Motor neuron (in vitro differentiated cells): ENCODE measurements around the gene ERC1. TPM values are rescaled to one million over a fixed set of nuclear protein-coding genes. Genes with fewer than 3 reads are reported as not detected.

Experiments used
- ATAC-seq, 8 experiments: fragments of 200-7000 bp; cut with Tn5 transposase; replicated peaks in 6 of 8; 2 replicates each; pipeline ENCODE4 v1.8.0; 2021; ENCODE audit warnings: mild to moderate bottlenecking in 8 of 8, moderate library complexity in 8 of 8
- H3K27ac ChIP-seq, 2 donors: fragments of 250-450 bp; sonication (Bioruptor Pico); 2 replicates each; pipeline ENCODE4 v1.9.0; 2021; ENCODE audit warnings: antibody characterized with exemption in 2 of 2, mild to moderate bottlenecking in 2 of 2, moderate library complexity in 1 of 2
- H3K4me1 ChIP-seq, 2 donors: fragments of 250-450 bp; sonication (Bioruptor Pico); replicated peaks in 1 of 2; 2 replicates each; pipeline ENCODE4 v1.6.1; 2021; ENCODE audit warnings: antibody characterized with exemption in 2 of 2, mild to moderate bottlenecking in 2 of 2, moderate library complexity in 1 of 2
- H3K4me3 ChIP-seq, 5 donors: fragments of 250-450 bp; sonication (Bioruptor Pico); 2 replicates each; pipeline ENCODE4 v1.9.0; 2021; ENCODE audit warnings: antibody characterized with exemption in 5 of 5, mild to moderate bottlenecking in 5 of 5, moderate library complexity in 4 of 5
- WGBS, 10 experiments: fragments of 450-650 bp; shearing (Covaris generic); methylation state at CpG; one replicate each; pipeline ENCODE4 v1.0.0; 2022; 5-methylcytosine and 5-hydroxymethylcytosine counted together
- in situ Hi-C, 9 experiments: fragments of 400-800 bp; cut with MboI; loops; one replicate each; pipeline ENCODE4 v1.15.0; 2021; ENCODE audit warnings: low sequenced_read_pairs in 9 of 9, low pct_unique_long_range_greater_than_20kb in 2 of 9; ENCODE audit not compliant: unreplicated experiment in 9 of 9
- total RNA-seq, 8 experiments: library from RNA; unstranded; fragments of 300-600 nt; gene quantifications; 2 replicates each; pipeline versions ENCODE4 v1.2.3 to v1.2.4, GENCODE V29; 2022

ERC1 gene
- total RNA-seq, 8 experiments from 2014 or later: 15.1 to 53.8 (median 34.6) TPM

- peak in 1 of 8 experiments; percentile 39 for ATAC-seq
- Histone ChIP-seq H3K4me1 (peaks cover 0 to 13% of the 10 kb centered on the region in 2 donors), H3K4me3 (no peak overlapping the region), H3K27ac (no peak overlapping the region)
- 57 to 100% (median 89%) methylated on average over 1 to 2 of the region's 2 CpGs; no CpG with 5 or more reads in 1 of the 10 experiments for WGBS, 10 experiments
- in situ Hi-C loops: no loop called here
Observed at GRCh38 chr12:1360441-1361210, 369.6 kb downstream of the ERC1 start.

DNA sequence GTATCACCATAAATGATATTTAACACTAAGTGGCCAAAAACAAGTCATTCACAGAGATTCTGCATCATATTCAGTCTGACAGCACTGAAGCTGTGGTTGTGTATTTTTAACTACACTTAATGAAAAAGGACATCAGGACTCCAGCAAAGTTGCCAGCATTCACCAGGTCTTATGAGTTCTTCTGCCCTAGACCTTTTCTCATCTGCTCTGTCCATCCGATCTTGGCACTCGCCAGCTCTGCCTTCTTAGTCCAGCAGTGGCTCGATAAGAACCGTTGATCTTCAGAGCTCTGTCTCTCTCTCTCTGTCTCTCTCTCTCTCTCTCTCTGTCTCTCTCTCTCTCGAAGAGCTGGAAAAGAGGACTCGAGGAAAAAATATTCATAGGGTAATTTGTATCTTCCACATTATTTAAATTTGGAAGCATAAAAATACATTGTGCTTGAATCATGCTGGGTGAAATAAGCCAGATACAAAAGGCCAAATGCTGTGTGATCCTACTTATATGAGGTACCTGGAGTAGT lies 371.2 kb downstream of the ERC1 start:
- 53 to 100% (median 86%) methylated on average over 1 to 6 of the region's 6 CpGs; no CpG with 5 or more reads in 3 of the 10 experiments for WGBS, 10 experiments
- Histone ChIP-seq H3K4me1 (peaks cover 7 to 9% of the 10 kb centered on the region in 2 donors), H3K27ac (no peak overlapping the region), H3K4me3 (no peak overlapping the region)
- in situ Hi-C loops: no loop called here
- ATAC-seq: no peak

DNA sequence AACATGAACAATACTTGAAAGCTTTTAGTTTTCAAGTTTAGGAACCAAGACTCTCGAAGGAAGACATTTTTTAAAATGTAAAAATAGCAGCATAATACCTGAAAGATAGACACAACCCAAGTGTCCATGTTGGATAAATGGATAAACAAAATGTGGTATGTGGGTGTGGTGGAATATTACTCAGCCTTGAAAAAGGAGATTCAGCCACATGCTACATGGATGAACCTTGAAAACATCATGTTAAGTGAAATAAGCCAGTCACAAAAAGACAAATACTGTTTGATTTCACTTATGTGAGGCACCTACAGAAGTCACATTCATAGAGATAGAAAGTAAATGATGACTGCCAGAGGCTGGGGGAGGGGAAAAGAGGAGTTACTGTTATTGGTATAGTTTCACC lies 374.7 kb downstream of the ERC1 start:
- ATAC-seq: no peak
- in situ Hi-C loops: no loop called here
- no peak overlapping the region for H3K27ac ChIP-seq
- peaks cover 19 to 40% of the 10 kb centered on the region in 2 donors for H3K4me1 ChIP-seq
- no peak overlapping the region for H3K4me3 ChIP-seq
- 83 to 100% (median 100%) methylated on average over 1 of the region's 1 CpG for WGBS, 10 experiments

DNA sequence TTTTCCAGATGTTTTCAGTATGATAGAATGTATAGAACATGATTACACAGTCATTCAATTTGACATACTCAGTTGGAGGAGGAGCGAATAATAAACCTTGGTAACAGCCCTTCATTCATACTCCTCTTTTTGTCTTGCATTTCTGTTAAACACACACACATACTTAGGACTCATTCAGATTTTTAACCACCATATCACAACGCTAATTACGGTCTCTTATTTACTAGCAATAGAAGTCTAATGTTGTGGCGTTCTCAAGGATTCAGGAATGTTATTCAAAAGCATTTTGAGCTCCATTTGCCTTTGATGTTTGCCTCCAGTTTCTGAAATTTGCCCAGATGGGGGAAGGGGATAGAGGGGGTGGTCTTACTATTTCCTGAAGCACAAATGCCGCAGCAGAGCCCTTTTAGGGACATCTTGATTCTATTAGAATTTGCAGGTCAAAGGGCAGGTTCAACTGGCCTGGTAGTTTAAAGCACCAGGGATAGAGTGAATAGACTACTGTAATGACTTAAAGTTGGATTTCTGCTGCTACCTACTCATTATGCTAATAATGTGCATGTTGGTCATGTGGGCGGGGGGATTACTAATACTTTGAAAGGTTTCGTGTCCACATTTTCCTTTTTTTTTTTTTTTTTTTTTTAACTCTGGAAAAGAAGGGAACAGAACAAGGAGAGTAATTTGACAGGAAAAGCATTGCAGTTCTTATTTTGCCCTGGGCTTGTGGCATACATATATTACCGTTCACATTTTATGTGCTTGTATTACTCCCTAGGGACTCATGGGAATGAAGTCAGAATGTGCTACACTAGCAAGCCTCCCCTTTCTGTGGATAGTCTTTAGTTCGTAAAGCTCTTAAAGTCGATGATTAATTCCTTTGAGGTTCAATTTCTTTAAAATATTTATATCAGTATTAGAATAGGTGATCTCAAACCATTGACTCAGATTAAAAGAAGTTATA lies 376.6 kb downstream of the ERC1 start:
- Histone ChIP-seq H3K27ac (peak overlapping the region in 1 of 2 donors; percentile 7), H3K4me3 (no peak overlapping the region), H3K4me1 (peaks cover 19 to 40% of the 10 kb centered on the region in 2 donors)
- peak in 7 of 8 experiments; percentile 18 to 97 (median 91) for ATAC-seq
- 45 to 80% (median 62%) methylated on average over 2 to 9 of the region's 10 CpGs for WGBS, 10 experiments
- in situ Hi-C loops: no loop called here

DNA sequence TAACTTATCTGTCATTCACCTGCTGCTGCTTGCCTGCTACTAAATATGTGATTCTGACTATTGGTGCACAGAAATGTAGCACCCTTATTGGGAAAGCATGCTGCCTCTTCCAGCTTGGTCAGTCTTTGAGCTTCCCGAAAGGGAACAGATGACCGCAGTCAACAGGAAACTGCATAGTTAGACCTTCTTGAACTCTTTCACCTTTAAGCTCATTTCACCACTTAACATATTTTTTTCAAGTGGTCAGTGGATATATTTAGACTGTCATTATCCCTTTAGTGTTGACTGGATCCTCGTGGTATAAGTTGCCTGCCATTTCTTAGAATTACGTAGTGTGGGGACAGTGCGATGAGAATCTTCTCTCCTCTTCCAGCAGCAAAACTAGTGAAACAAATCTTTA lies 378.4 kb downstream of the ERC1 start:
- Histone ChIP-seq H3K27ac (no peak overlapping the region), H3K4me1 (peaks cover 19 to 40% of the 10 kb centered on the region in 2 donors), H3K4me3 (no peak overlapping the region)
- WGBS, 10 experiments: 65 to 100% (median 88%) methylated on average over 2 to 5 of the region's 5 CpGs; no CpG with 5 or more reads in 2 of the 10 experiments
- in situ Hi-C loops: no loop called here
- ATAC-seq: peak in 2 of 8 experiments; percentile 20 to 34

DNA sequence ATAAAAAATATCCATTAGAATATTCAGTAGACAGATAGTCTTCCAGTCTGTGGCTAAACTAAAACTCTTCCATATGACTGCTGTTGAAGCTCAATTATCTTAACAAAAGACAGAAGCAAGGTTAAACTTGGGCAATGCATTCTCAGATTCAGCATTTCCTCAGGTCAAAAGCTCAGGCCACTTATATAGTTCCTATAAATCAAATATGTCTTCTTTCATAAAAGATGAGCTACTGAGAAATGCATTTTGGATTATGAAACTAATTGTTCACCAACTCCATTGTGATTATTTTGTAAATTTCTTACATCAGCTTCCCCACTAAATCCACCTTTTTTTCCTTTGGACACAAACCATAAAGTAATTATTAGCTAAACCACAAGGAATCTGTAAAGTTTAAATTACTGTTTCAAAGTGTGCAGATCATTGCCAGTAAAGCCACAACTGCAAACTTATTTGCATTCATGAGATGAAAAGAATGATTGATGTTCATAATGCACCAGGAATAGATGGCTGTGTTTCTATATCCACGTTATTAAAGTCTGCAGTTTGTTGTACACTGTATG lies 379.0 kb downstream of the ERC1 start:
- Histone ChIP-seq H3K4me1 (peaks cover 19 to 40% of the 10 kb centered on the region in 2 donors), H3K4me3 (no peak overlapping the region), H3K27ac (no peak overlapping the region)
- 0 to 56% (median 40%) methylated on average over 1 of the region's 1 CpG; no CpG with 5 or more reads in 1 of the 10 experiments for WGBS, 10 experiments
- in situ Hi-C loops: no loop called here
- ATAC-seq: peak in 6 of 8 experiments; percentile 3 to 67 (median 43)

DNA sequence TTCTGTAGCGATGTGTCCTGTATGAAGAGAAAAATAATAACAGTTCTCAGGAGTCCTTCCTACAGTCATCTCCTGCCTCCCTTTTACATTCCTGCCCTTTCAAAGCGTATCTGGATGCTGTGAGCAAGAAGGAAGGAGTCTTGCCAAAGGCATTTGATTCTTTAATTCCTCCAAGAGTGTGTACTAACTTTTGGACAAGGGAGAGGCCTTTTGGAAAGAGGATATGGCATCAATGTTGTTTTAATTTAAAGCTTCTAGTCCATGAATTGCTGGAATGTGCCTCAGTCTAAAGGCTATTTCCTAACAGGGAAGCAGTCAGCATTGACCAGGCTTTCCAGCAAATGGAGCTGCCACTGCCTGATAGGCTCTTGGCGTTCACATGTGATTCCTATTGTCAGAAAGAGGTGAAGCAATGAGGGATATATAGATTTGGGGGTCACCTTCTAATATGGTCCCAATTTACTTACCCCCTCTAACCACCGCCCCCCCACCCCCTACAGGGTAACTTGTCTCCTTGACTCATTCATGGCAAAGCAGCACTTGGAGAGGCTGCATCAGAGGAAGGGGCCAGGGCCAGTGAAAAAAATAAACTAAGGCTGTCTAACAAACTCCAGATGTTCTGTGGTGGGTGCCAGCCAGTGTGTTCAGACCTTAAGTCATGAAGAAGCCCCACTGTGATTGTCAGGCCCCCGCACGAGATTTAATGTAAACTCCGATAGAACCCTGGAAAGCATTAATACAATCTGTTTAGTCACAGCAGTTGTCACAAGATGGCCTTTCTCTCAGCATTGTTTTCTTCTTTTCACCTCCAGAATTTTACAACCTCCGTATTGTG lies 383.1 kb downstream of the ERC1 start:
- peak in 2 of 8 experiments; percentile 35 to 57 for ATAC-seq
- in situ Hi-C loops: no loop called here
- H3K4me3 ChIP-seq: no peak overlapping the region
- peaks cover 7 to 13% of the 10 kb centered on the region in 2 donors for H3K4me1 ChIP-seq
- H3K27ac ChIP-seq: no peak overlapping the region
- WGBS, 10 experiments: 0 to 96% (median 71%) methylated on average over 1 to 6 of the region's 8 CpGs; no CpG with 5 or more reads in 1 of the 10 experiments

DNA sequence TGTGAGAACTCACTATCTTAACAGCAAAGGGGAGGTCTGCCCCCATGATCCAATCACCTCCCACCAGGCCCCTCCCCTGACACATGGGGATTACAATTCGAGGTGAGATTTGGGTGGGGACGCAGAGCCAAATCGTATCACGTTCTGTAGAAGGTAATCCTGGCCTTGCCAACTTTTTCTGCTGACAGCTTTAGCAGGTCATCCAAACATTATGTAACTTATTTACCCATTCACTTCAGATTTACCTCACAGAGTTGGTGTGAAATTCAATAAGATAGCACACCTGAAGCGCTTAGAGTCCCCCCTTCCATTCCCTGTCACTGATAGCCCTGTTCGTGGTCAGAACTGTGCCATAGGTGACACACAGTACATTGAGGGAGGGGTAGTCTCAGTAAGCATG lies 384.3 kb downstream of the ERC1 start:
- no peak overlapping the region for H3K4me3 ChIP-seq
- in situ Hi-C loops: no loop called here
- 67 to 100% (median 95%) methylated on average over 1 to 6 of the region's 6 CpGs; no CpG with 5 or more reads in 4 of the 10 experiments for WGBS, 10 experiments
- ATAC-seq: no peak
- H3K27ac ChIP-seq: no peak overlapping the region
- peaks cover 3 to 4% of the 10 kb centered on the region in 2 donors for H3K4me1 ChIP-seq

GRCh38 chr12:1377117-1377516 lies 386.1 kb downstream of the ERC1 start:
- H3K27ac ChIP-seq: no peak overlapping the region
- in situ Hi-C loops: no loop called here
- WGBS, 10 experiments: 88 to 100% (median 95%) methylated on average over 1 to 5 of the region's 5 CpGs; no CpG with 5 or more reads in 1 of the 10 experiments
- peaks cover 12 to 14% of the 10 kb centered on the region in 2 donors for H3K4me1 ChIP-seq
- ATAC-seq: no peak
- no peak overlapping the region for H3K4me3 ChIP-seq

DNA sequence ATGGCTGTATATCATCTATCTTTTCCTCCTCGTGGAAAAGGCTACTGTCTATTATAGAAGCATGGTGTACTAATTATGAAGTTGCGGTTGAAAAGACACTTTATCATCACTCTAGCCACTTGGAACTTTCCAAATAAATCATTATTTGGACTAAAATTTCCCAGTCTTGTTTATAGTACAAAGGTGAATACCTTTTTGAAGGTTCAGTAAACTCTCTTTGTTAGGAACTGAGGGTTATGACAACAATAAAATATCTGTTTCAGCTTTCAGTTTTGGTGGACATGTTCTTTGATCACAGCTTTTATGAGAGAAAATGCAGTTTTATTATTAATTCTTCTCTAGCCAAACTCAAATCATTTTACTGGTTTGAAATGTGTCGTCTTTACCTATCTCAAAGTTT lies 386.7 kb downstream of the ERC1 start:
- Histone ChIP-seq H3K4me1 (peaks cover 12 to 19% of the 10 kb centered on the region in 2 donors), H3K27ac (no peak overlapping the region), H3K4me3 (no peak overlapping the region)
- 71 to 100% (median 94%) methylated on average over 1 to 3 of the region's 3 CpGs; no CpG with 5 or more reads in 1 of the 10 experiments for WGBS, 10 experiments
- no peak for ATAC-seq
- in situ Hi-C loops: no loop called here

DNA sequence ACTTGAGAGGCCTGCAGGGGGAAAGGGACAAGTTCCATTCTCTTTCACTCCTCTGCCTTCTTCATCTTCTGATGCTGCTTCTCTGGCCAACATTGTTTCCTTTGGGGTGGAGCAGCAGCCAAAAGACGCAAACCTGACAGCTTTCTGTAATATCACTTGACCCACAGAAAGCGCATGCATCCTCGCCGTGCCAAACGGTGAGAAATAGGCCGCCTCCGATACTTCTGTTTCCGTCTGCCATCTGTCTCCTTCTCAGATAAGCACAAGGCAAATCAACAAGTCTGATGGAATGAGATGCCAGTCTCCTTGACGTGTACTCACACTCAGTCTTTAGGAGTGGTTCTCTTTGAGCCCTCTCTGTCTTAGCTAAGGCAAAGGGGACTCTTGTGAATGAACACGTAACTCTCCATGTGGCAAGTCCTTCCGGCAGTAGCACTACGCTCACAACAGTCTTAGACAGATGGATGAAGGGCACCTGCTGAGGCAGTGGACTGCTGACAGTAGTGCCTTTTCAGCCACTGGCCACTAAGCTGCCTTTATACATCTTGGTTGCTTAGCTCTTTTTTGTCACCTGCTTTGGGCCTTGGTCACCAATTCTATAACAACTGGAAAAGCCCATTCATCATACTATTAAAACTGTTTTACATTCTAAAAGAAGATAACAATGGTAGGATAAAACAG lies 389.3 kb downstream of the ERC1 start:
- peak in 2 of 8 experiments; percentile 40 to 45 for ATAC-seq
- in situ Hi-C loops: no loop called here
- Histone ChIP-seq H3K4me1 (peaks cover 12 to 29% of the 10 kb centered on the region in 2 donors), H3K4me3 (no peak overlapping the region), H3K27ac (no peak overlapping the region)
- 43 to 100% (median 82%) methylated on average over 2 to 10 of the region's 12 CpGs; no CpG with 5 or more reads in 2 of the 10 experiments for WGBS, 10 experiments
